NT2/D1 (cell line): ENCODE measurements around the gene CD74.

Experiments used
- SUZ12 ChIP-seq: IDR thresholded peaks from 2 replicates; pipeline ENCODE4 v1.6.1; 2011; ENCODE audit not compliant: insufficient read length, insufficient read depth; ENCODE audit errors: extremely low read depth
- YY1 ChIP-seq: IDR thresholded peaks from 2 replicates; pipeline ENCODE4 v1.6.1; 2011; ENCODE audit not compliant: insufficient read length, insufficient read depth
- ZNF274 ChIP-seq: IDR thresholded peaks from 2 replicates; pipeline ENCODE4 v1.6.1; 2011; ENCODE audit warnings: mild to moderate bottlenecking, low read depth, low read length

- no peak for TF ChIP-seq ZNF274
- TF ChIP-seq SUZ12, result no peak
- TF ChIP-seq YY1, result no peak
These were observed 45.0 kb upstream of the CD74 start for GRCh38 chr5:150457562-150458240.
